ENCODE measurements around the gene SEMA3D.

DNA sequence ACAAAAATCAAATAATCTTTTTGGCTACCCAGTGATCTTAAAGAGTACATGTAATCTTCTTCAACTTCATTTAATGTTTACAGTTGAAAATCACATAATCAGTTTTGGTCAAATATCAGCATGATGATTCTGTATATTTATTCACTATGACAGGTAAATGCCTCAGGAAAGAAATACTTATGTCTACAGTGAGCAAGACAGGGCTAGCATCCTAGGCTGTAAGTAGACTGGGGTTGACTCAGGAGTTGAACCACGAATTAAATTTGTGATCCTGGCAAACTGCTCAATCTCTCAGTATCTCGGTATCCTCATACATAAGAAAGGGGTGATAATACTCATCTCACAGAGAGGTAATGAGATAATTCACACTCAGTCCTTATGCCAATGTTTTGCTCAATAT lies 71.8 kb downstream of the SEMA3D start:
- TF ChIP-seq, protein P1, sequence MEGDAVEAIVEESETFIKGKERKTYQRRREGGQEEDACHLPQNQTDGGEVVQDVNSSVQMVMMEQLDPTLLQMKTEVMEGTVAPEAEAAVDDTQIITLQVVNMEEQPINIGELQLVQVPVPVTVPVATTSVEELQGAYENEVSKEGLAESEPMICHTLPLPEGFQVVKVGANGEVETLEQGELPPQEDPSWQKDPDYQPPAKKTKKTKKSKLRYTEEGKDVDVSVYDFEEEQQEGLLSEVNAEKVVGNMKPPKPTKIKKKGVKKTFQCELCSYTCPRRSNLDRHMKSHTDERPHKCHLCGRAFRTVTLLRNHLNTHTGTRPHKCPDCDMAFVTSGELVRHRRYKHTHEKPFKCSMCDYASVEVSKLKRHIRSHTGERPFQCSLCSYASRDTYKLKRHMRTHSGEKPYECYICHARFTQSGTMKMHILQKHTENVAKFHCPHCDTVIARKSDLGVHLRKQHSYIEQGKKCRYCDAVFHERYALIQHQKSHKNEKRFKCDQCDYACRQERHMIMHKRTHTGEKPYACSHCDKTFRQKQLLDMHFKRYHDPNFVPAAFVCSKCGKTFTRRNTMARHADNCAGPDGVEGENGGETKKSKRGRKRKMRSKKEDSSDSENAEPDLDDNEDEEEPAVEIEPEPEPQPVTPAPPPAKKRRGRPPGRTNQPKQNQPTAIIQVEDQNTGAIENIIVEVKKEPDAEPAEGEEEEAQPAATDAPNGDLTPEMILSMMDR (IDR thresholded peaks at IDR 0.05; ENCODE audit: extremely low read depth in 1 of 2, insufficient read depth in 1 of 2, low read depth in 1 of 2, low read length in 2 of 2): no peak
- TF ChIP-seq POLR2A (IDR thresholded peaks at IDR 0.05; ENCODE audit: low read depth, low read length) (no peak), GATA2 (IDR thresholded peaks at IDR 0.05; ENCODE audit: insufficient read depth, insufficient read length, low read depth, low read length) (no peak), EZH2 (IDR thresholded peaks at IDR 0.05; ENCODE audit: borderline replicate concordance, low read depth, low read length, severe bottlenecking) (no peak), POLR2AphosphoS5 (IDR thresholded peaks at IDR 0.05; ENCODE audit: insufficient read depth, low read depth, low read length) (no peak)
- TF ChIP-seq, protein P2, sequence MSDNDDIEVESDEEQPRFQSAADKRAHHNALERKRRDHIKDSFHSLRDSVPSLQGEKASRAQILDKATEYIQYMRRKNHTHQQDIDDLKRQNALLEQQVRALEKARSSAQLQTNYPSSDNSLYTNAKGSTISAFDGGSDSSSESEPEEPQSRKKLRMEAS (IDR thresholded peaks at IDR 0.05; ENCODE audit: insufficient read depth, insufficient read length): no peak

Measured in endothelial cell of umbilical vein (primary cell).